K562 (cell line): ENCODE data around the gene GXYLT2. TPM values are rescaled to one million over a fixed set of nuclear protein-coding genes. Genes with fewer than 3 reads are reported as not detected.

Experiments
- ATAC-seq: fragments of 200-7000 bp; cut with Tn5 transposase; 3 replicates; pipeline ENCODE4 v1.9.1; 2020; ENCODE audit warnings: moderate library complexity
- BruUV-seq: library from RNA; stranded (reverse); fragments of 400-500 nt; replicated peaks from 2 replicates; lab custom pipeline; 2021; lab: Mats Ljungman, UMichigan
- CTCF ChIA-PET: fragments of 300-600 bp; formaldehyde crosslinking; extraction: SDS; loops from one replicate; lab custom pipeline; 2021; ENCODE audit warnings: low intra/inter-chr PET ratio; lab: Yijun Ruan, JAX
- POLR2A ChIA-PET: fragments of 300-600, 350-650 bp; sonication (Branson Sonifier 250); formaldehyde crosslinking; extraction: SDS; loops from one replicate; lab custom pipeline; 2021; ENCODE audit warnings: antibody characterized with exemption, inconsistent platforms; lab: Yijun Ruan, JAX
- DNase-seq, 4 experiments: peaks; one replicate each; pipeline versions ENCODE4 v3.0.0 to v3.0.0-alpha.2; 2011 to 2018; ENCODE audit warnings: low spot score in 3 of 4, mixed read lengths in 3 of 4; ENCODE audit errors: extremely low read depth in 1 of 4
- FAIRE-seq: peaks from 2 replicates; lab custom pipeline; 2011; peaks lifted over from hg19 to GRCh38; lab: Jason Lieb, UNC
- H2AFZ ChIP-seq: 2 replicates; pipeline ENCODE4 v1.6.0; 2011; ENCODE audit warnings: low read depth, low read length, control low read depth, inconsistent platforms
- H3K27ac ChIP-seq: fragments of 200-600 bp; 3 replicates; pipeline ENCODE4 v1.8.0; 2011; ENCODE audit warnings: low read depth, mild to moderate bottlenecking, control low read depth, inconsistent platforms, low read length, moderate library complexity, mixed read lengths; ENCODE audit errors: extremely low read depth
- H3K27me3 ChIP-seq, 2 experiments: fragments of 300-600 bp in 1 of 2; 2 replicates in 1 of 2; 3 replicates in 1 of 2; pipeline versions ENCODE4 v1.6.0 to v1.8.0; 2011; ENCODE audit warnings: inconsistent platforms in 2 of 2, low read length in 2 of 2, mild to moderate bottlenecking in 1 of 2, mixed read lengths in 1 of 2, moderate library complexity in 1 of 2; ENCODE audit not compliant: control insufficient read depth in 2 of 2, insufficient read depth in 2 of 2
- H3K36me3 ChIP-seq: fragments of 300-600 bp; 3 replicates; pipeline ENCODE4 v1.8.0; 2011; ENCODE audit warnings: mild to moderate bottlenecking, low read length, inconsistent platforms; ENCODE audit not compliant: control insufficient read depth, insufficient read depth
- H3K4me1 ChIP-seq, 2 experiments: fragments of 200-600 bp in 1 of 2; replicated peaks in 1 of 2; 2 replicates in 1 of 2; 3 replicates in 1 of 2; pipeline versions ENCODE4 v1.5.1 to v1.8.0; 2011; ENCODE audit warnings: inconsistent platforms in 2 of 2, low read length in 2 of 2, mild to moderate bottlenecking in 1 of 2, mixed read lengths in 1 of 2, moderate library complexity in 1 of 2; ENCODE audit not compliant: control insufficient read depth in 2 of 2, insufficient read depth in 2 of 2
- H3K4me2 ChIP-seq: 2 replicates; pipeline ENCODE4 v1.6.1; 2011; ENCODE audit warnings: low read length, control low read depth, inconsistent platforms, mixed read lengths; ENCODE audit not compliant: insufficient read depth
- H3K4me3 ChIP-seq: fragments of 200-600 bp; sonication (generic), shearing (Covaris generic); 2 replicates; pipeline ENCODE4 v1.5.1; 2016; ENCODE audit warnings: control low read depth, inconsistent platforms
- H3K79me2 ChIP-seq: fragments of 200-600 bp; 3 replicates; pipeline ENCODE4 v1.8.0; 2011; ENCODE audit warnings: low read length, inconsistent platforms; ENCODE audit not compliant: control insufficient read depth, insufficient read depth
- H3K9ac ChIP-seq, 2 experiments: 2 replicates each; pipeline versions ENCODE4 v1.6.0 to v1.6.1; 2011; ENCODE audit warnings: low read depth in 2 of 2, low read length in 2 of 2, control low read depth in 1 of 2, inconsistent platforms in 1 of 2, mild to moderate bottlenecking in 1 of 2, mixed read lengths in 1 of 2; ENCODE audit not compliant: insufficient read depth in 1 of 2
- H3K9me1 ChIP-seq: one replicate; pipeline ENCODE4 v1.6.0; 2011; ENCODE audit warnings: inconsistent platforms, mild to moderate bottlenecking, low read length, moderate library complexity; ENCODE audit not compliant: control insufficient read depth, insufficient read depth
- H3K9me3 ChIP-seq: replicated peaks from 2 replicates; pipeline ENCODE4 v1.5.1; 2011; ENCODE audit warnings: low read depth, low read length, inconsistent platforms; ENCODE audit not compliant: control insufficient read depth, insufficient read depth
- H4K20me1 ChIP-seq: replicated peaks from 2 replicates; pipeline ENCODE4 v1.6.1; 2011; ENCODE audit warnings: low read length, inconsistent platforms, mixed read lengths; ENCODE audit not compliant: control insufficient read depth, insufficient read depth
- BMI1 ChIP-seq: fragments of 150-350 bp; IDR thresholded peaks from 2 replicates; pipeline ENCODE4 v1.6.1; 2014; ENCODE audit warnings: low read length
- MTF1 ChIP-seq: fragments of 250-450 bp; sonication (Bioruptor Pico); IDR thresholded peaks from 2 replicates; pipeline ENCODE4 v1.9.0; 2021; ENCODE audit warnings: moderate library complexity, mild to moderate bottlenecking, inconsistent platforms, borderline replicate concordance
- POLR3G ChIP-seq: IDR thresholded peaks from 2 replicates; pipeline ENCODE4 v1.6.1; 2011; ENCODE audit not compliant: insufficient read length, insufficient replicate concordance; ENCODE audit errors: extremely low read depth
- ZNF586 ChIP-seq: fragments of 450-650 bp; formaldehyde crosslinking; conservative IDR thresholded peaks from 2 replicates; pipeline ENCODE4 v1.4.0; 2020; ENCODE audit warnings: mild to moderate bottlenecking, moderate library complexity
- WGBS: fragments of 100-300 bp; shearing (Covaris generic); methylation state at CpG from one replicate; pipeline ENCODE4 v1.1.6; 2016; ENCODE audit warnings: low coverage, mixed read lengths; ENCODE audit not compliant: insufficient coverage; ENCODE audit errors: missing lambda C conversion rate; 5-methylcytosine and 5-hydroxymethylcytosine counted together
- in situ Hi-C: fragments of 300-500 bp; cut with MboI; formaldehyde crosslinking; loops from 4 replicates; pipeline ENCODE4 v1.15.0; 2018; ENCODE audit warnings: inconsistent platforms, mixed read lengths
- intact Hi-C: fragments of 100-400 bp; cut with micrococcal nuclease; formaldehyde crosslinking; loops from 2 replicates; pipeline ENCODE4 v1.14.2; 2022
- polyA plus RNA-seq, 8 experiments: library from polyadenylated mRNA; depleted of rRNA in 4 of 8; stranded (reverse) in 5 of 8; unstranded in 3 of 8; fragments of >200 nt; fragmentation: Nextera tagmentation in 2 of 8; fragmentation: Illumina TruSeq in 1 of 8; extraction: Ambion mirVana in 2 of 8; extraction: Trizol in 1 of 8; gene quantifications; 2 replicates each; pipeline versions ENCODE4 v1.2.1 to v1.2.3, GENCODE V29; 2011 to 2014; ENCODE audit warnings: inconsistent platforms in 1 of 8, missing spikeins in 1 of 8
- total RNA-seq, 7 experiments: library from RNA; depleted of rRNA in 6 of 7; stranded (reverse); fragments of >200 nt in 6 of 7; fragmentation: Illumina TruSeq in 2 of 7; extraction: Trizol in 2 of 7; gene quantifications; 2 replicates each; pipeline versions ENCODE4 v1.2.1 to v1.2.3, GENCODE V29; 2011 to 2021; ENCODE audit warnings: low replicate concordance in 1 of 7
- TF ChIP-seq, protein P1 (sequence below): fragments of 200-800 bp; sonication (Bioruptor generic); IDR thresholded peaks from 2 replicates; pipeline ENCODE4 v1.6.1; 2016; ENCODE audit warnings: missing genetic modification characterization, missing compliant biosample characterization

The GXYLT2 gene
- total and polyA plus RNA-seq, 9 of the 15 experiments (the other 6 are each of a cell fraction or from before 2014, with no cell fraction given) = 0.71 to 6.0 (median 3.3) TPM

DNA sequence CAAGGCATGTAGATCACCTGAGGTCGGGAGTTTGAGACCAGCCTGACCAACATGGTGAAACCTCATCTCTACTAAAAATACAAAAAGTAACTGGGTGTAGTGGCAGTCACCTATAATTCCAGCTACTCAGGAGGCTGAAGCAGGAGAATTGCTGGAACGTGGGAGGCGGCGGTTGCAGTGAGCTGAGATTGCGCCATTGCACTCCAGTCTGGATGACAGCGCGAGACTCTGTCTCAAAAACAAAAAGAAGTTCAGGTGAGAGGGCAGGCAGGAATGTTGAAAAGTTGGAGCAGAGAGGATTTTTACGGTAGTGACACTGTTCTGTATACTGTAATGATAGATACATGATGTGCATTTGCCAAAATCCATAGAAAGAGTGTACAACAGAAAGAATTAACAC is 31.7 kb downstream of the GXYLT2 start:
- TF ChIP-seq MTF1 (CRISPR knock-in tag) = no peak
- TF ChIP-seq BMI1 = no peak
- TF ChIP-seq, protein P1, sequence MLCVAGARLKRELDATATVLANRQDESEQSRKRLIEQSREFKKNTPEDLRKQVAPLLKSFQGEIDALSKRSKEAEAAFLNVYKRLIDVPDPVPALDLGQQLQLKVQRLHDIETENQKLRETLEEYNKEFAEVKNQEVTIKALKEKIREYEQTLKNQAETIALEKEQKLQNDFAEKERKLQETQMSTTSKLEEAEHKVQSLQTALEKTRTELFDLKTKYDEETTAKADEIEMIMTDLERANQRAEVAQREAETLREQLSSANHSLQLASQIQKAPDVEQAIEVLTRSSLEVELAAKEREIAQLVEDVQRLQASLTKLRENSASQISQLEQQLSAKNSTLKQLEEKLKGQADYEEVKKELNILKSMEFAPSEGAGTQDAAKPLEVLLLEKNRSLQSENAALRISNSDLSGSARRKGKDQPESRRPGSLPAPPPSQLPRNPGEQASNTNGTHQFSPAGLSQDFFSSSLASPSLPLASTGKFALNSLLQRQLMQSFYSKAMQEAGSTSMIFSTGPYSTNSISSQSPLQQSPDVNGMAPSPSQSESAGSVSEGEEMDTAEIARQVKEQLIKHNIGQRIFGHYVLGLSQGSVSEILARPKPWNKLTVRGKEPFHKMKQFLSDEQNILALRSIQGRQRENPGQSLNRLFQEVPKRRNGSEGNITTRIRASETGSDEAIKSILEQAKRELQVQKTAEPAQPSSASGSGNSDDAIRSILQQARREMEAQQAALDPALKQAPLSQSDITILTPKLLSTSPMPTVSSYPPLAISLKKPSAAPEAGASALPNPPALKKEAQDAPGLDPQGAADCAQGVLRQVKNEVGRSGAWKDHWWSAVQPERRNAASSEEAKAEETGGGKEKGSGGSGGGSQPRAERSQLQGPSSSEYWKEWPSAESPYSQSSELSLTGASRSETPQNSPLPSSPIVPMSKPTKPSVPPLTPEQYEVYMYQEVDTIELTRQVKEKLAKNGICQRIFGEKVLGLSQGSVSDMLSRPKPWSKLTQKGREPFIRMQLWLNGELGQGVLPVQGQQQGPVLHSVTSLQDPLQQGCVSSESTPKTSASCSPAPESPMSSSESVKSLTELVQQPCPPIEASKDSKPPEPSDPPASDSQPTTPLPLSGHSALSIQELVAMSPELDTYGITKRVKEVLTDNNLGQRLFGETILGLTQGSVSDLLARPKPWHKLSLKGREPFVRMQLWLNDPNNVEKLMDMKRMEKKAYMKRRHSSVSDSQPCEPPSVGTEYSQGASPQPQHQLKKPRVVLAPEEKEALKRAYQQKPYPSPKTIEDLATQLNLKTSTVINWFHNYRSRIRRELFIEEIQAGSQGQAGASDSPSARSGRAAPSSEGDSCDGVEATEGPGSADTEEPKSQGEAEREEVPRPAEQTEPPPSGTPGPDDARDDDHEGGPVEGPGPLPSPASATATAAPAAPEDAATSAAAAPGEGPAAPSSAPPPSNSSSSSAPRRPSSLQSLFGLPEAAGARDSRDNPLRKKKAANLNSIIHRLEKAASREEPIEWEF (CRISPR knock-in tag) = no peak
- TF ChIP-seq POLR3G = no peak
- no peak for TF ChIP-seq ZNF586 (CRISPR knock-in tag)
- Histone ChIP-seq H3K9me3 (no peaks in the 10 kb centered on the region), H2AFZ (no peak overlapping the region), H3K4me1 (no peaks in the 10 kb centered on the region), H3K9me1 (no peaks in the 10 kb centered on the region), H3K4me2 (no peak overlapping the region), H4K20me1 (no peaks in the 10 kb centered on the region), H3K79me2 (no peaks in the 10 kb centered on the region), H3K27ac (no peak overlapping the region), H3K4me3 (no peak overlapping the region), H3K27me3 (no peaks in the 10 kb centered on the region), H3K9ac (no peak overlapping the region), H3K36me3 (no peaks in the 10 kb centered on the region)
- BruUV-seq = no TSS peak
- ChIA-PET POLR2A (no interaction called here), CTCF (no interaction called here)
- FAIRE-seq (no peak), ATAC-seq (no peak), DNase-seq (no peak)
- in situ Hi-C loops = no loop called here
- 74% methylated on average over 8 of the region's 8 CpGs for WGBS
- intact Hi-C loops = no loop called here
